AG08396 (cell line): ENCODE measurements around the gene VANGL2.

Experiments used
- DNase-seq: peaks from one replicate; pipeline ENCODE4 v3.0.0; 2012; ENCODE audit warnings: low spot score, mixed read lengths

Gene VANGL2

DNA sequence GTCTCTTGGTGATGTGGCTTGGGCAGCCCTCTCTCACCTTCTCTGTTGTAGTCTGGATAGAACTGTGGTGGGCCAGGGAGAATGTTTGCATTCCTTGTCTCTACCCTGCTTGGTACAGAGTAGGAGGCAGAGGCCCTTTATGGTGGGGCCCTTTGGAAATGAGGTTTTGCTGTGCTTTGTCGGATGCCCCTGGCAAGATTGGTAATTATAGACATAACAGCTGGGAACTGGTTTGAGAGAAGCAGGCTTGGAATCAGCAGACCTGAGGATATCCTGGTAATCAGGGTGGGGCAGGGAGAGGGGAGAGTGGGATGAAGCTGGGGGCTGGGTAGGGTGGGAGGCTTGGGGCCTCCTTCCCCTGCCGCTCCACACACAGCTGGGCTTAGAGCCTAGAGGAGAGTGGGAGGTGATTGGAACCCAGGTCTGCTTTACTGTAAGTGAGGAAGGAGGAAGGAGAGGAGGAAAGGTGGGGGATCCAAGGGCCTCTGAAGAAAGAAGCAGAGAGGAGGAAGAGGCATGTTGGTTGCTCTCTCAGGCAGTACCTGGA, 5.0 kb downstream of the VANGL2 start:
- no peak for DNase-seq

DNA sequence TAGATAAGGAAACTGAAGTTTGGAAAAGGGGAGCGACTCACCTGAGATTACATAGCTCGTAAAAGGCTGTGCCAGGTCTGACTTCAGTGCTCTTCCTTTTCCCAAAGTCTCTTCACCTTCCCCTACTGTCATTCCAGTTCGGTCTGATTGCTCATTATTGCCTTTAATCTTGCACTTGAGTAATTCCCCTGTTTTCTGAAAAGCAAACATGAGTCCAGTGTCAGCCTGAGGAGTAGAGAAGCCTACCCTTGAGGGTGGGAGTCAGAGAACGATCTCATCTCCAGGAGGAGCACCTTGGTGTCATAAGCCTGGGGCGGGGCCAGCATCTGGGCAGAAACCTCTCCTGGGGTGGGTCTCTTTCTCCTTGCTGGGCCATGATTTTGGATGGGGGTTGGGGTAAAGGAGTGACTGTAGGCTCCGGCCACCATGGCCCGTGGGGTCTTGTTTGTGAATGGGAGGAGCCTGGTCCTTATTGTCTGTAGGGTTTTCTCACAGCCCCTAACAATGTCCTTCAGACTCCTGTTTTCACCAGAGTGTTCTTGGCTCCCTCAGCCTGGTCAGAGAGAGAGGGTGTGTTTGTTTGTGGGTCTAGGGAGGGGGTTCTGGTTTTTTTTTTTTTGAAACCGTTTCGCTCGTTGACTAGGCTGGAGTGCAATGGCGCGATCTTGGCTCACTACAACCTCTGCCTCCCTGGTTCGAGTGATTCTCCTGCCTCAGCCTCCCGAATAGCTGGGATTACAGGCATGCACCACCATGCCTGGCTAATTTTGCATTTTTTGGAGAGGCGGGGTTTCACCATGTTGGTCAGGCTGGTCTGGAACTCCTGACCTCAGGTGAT, 6.0 kb downstream of the VANGL2 start:
- DNase-seq = no peak

DNA sequence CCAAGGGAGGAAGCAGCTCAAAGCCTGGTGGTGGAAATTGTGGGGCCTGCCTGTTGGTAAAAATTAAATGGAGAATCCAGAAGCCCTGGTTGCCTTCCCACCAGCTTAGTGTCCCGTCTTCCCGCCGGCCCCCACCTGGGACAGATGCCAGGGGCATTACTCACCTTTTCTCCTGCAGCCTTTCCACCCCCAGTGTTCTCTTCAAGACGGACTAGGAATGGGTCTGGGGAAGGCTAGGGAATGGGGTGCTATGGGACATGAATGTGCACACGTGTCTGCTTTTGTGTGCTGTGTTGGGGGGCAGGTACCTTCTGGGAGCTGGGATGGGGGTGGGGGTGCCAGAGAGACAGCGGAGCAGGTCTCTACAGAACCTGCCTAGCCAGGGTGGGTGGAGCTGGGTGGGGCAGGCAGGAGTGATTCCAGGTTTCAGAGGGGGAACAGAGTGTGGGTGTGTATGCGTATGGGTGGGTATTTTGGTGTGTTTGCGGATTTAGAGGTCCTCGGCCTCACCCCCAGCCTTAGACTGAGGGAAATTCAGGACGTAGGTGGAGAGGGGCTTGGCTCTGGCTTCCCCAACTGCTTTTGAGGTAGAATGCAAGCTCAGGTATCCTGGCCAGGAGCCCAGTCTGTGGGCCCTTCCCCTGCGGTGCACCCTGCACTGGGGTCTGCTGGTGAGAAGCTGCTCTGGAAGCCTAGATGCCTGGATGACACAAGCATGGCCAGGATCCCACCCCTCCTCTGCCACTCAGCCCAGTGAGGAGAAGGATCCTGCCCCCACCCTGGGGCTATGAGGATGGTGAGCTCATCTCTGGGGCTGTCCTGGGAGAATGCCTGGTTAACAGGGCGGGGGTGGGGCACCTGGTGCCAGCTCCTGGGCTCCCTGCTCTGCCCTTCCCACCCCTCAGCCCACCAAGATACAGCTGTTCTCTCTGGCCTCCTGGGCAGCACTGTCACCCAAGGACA, 7.8 kb downstream of the VANGL2 start:
- no peak for DNase-seq

DNA sequence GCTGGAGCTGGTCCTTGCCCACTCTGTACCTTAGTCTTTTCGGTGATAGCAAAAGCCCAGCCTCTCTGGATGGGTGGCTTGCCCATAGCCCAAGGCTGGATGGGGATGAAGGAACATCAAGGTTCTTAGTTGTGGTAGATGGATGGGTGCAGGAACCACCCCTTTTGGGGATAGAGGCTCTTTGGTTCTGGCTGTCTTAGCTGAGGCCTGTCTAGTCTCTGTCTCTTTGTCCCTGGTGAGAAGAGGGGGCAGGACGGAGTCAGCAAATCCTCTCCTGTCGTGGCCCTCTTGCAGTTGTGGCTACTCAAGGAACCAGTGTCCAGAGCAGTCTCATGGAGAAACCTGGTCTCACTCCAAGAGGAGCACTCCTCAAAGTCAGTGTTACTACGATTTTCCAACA, 8.5 kb downstream of the VANGL2 start:
- no peak for DNase-seq

DNA sequence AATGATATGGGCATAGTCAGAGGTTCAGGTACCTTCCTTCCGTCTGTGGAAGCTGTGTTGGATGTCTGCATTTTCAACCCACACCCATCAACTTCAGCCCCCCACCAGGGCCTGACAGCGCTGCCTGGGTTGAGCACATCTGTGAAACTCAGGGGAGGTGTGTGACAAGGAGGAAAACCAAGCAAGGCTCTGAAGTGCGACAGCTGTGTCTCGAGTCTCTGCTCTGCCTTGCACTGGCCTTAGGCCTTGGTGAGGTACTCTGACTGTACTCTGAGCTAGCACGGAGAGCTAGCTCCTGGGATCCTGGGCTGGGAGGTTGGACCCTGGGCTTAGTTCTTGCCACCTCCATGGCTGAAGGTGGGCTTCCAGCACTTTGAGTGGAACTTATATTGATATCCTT, 9.1 kb downstream of the VANGL2 start:
- no peak for DNase-seq

DNA sequence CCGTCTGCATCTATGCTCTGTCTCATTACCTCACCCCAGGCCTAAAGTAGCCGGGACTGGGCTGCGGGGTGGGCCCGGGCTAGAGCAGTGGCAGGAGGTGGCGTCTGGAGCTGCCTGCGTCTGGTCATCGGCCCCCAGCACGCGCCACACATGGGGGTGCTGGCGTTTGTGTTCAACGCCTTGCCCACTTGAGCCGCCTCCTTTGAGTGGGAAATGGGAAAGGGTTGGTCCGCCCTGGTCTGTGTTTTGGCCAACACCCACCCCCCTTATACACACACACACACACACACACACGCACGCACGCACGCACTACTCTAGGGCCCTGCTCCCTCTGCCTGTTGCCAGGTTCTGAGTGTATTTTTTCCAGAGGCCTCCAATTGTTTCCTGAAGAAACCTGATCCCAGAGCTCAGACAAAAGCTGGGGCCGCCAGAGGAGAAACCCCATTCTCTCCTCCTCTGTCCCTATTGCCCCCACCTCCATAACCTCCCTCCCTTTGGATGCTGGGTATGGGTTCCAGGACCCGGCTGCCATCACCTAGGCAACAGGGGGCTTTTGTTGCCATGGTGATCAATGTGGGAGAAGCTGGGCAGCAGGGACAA, 10.1 kb downstream of the VANGL2 start:
- no peak for DNase-seq

DNA sequence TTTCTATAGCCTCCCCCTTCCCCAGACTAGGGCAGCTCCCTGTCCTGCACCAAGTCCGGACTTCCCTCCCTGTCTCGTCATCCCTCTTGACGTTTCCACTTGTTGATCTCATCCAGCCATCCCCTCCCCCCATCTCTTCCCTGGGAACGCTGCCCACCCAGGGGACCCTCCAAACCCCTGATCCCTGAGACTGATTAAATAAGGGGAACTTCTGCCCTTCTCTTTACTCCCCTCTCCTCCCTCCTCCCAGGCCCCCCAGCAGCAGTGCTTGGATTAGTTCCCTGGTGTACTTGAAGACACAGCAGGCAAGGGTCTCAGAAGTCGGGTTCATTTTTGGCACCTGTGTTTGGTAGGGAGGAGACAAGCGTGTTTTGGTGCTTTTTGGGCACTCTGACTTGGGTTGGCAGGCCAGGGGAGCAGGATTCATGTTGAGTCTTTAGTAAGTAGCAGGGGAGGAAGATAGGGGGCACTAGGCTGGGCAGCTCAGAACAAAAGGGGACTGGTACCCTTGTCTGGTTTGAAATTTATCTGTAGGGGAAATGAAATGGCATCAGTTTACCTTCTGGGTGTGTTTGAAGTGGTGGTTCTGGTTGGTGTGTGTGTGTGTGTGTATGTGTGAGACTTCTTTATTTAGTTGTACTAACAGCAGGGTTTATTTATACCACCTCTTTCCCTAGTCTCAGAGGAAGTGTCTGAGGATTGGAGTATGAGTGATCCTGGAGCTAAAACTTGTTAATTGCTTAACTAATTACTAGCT, 11.1 kb downstream of the VANGL2 start:
- DNase-seq = no peak

DNA sequence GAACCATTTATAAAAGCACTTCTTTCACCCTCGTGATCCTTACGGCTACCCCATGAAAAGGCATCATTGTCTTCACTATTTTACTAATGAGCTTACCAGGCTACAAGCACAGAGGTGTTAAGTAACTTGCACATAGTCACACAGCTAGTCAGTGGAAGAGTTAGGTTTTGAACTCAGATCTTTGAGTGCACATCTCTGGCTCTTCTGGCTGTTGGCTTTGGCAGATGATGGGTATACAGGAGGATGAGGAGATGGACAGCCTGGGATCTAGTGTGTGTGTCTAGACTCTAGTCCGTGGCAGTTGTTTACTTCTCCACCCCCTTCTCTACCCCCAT, 11.6 kb downstream of the VANGL2 start:
- DNase-seq = no peak

DNA sequence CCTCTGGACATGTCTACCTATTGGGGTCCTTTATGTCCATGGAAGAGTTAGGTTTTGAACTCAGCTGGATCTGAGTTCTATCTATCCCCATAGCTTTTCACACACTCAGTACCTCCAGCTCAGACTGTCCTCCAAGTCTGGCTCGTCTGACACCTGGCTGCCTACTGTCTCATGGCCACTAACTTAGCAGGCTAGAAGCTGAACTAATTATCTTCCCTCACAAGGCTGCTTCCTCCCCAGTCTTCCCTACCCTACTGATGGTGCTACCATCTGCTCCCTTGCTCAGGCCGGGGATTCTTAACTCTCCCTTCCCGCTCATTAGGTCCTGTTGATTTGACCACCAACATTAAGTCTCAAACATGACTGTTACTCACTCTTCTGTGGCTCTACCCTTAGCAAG, 13.4 kb downstream of the VANGL2 start:
- no peak for DNase-seq

DNA sequence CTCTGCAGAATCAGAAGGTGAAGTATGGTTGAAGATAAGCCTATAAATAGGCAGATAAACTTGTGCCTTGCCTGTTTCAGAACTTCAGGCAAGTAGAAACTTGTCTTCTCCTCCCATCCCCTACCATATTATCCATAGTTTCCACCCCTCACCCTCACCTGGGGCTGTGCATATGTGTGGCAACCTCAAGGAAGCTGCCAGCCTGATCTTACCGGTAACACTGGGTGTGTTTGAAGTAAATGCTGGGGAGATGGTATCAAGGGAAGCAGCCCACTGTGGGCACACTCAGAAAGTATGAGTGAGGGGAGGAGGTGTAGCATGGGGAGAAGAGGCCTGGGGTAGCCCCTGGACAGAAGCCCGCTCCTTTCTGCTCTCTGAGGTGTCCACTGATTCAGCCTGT, 14.5 kb downstream of the VANGL2 start:
- no peak for DNase-seq

DNA sequence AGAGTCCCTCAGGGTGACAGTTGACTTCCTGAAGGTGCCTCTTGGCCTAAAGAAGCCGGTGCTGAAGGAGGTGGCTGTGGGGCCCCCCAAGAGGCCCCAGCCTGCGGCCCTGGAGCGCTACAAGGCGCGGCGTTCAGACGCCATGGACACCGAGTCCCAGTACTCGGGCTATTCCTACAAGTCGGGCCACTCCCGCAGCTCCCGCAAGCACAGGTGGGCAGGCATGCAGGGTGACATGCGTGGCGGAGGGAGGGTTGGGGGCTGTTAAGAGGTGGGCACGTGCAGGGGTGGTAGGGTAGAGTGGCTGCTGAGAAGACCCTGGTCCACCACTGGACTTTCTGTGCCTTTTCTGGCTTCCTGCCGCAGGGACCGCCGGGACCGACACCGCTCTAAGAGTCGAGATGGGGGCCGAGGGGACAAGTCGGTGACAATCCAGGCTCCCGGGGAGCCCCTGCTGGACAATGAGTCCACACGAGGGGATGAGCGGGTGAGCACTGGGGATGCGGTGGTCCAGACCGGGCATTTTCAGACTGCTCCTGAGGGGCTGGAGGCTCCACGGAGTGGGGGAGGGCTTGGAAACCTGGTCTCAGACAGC, 15.4 kb downstream of the VANGL2 start:
- DNase-seq = no peak

DNA sequence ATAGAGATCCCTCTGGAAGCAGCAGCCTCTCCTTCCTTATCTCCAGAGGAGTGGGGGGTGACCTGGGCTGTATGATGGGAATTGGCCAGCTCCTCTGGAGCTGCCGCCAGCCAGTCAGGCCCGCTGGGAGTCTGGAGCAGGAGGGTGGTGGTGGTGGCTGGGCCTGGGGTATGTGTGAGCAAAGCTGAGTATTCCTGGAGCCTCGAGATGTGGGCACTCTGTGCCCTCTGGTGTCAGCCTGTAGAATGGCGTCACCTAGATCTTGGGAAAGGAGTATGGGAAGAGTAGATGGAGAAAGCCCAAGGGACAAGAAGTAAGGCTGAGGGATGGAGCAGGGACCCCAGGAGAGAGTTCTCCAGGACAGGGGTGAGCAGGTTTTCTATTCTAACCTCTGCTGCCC, 16.0 kb downstream of the VANGL2 start:
- peak; percentile 69 for DNase-seq

DNA sequence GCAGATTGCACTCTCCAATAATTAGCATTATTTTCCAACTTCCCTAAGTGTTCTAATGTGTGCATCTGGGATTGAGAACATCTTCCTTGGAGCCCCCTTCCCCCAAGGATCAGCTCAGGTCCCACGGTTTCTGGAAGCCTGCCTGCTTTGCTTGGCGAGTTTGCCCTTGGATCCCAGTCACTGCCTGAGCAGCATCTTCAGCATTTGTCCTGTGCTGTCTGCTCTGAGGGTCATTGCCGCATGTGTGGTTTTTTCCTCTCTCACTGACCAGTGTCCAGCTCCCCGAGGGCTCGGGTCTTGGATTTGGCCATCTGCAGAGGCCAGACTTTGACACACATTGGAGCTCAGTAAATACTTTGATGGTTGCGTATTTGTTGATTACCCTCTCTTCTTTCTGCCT, 18.1 kb downstream of the VANGL2 start:
- DNase-seq = no peak

DNA sequence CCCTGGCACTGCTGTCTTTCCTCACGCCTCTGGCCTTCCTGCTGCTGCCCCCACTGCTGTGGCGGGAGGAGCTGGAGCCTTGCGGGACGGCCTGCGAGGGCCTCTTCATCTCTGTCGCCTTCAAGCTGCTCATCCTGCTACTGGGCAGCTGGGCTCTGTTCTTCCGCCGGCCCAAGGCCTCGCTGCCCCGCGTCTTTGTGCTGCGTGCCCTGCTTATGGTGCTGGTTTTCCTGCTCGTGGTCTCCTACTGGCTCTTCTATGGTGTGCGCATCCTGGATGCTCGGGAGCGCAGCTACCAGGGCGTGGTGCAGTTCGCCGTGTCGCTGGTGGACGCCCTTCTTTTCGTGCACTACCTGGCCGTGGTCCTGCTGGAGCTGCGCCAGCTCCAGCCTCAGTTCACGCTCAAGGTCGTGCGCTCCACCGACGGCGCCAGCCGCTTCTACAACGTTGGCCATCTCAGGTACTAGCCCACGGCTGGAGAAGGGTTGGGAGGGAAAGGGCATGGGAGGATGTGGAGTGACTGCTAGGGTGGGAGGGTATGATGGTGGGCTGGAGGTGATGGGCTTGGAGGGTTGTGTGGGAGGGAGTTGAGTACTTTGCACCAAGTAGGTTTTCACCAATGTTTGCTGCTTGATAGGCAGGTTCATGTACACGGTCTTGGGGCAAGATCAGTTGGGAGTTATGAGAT, 18.9 kb downstream of the VANGL2 start:
- no peak for DNase-seq

DNA sequence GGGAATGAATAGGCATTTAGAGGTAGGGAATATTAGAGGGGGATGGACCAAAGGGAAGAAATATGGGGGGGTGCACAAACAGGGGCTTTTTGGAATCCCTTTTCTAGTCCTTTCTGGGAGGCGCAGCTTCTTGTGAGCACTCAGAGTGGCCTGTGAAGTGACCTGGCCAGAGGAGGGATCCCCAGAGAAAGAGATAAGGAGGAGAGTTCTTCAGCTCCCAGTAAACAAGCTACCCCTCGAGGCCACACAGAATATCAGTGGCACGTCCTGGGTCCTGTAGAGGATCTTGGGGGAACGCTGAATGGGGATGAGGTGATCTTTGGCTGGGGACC, 19.4 kb downstream of the VANGL2 start:
- no peak for DNase-seq

DNA sequence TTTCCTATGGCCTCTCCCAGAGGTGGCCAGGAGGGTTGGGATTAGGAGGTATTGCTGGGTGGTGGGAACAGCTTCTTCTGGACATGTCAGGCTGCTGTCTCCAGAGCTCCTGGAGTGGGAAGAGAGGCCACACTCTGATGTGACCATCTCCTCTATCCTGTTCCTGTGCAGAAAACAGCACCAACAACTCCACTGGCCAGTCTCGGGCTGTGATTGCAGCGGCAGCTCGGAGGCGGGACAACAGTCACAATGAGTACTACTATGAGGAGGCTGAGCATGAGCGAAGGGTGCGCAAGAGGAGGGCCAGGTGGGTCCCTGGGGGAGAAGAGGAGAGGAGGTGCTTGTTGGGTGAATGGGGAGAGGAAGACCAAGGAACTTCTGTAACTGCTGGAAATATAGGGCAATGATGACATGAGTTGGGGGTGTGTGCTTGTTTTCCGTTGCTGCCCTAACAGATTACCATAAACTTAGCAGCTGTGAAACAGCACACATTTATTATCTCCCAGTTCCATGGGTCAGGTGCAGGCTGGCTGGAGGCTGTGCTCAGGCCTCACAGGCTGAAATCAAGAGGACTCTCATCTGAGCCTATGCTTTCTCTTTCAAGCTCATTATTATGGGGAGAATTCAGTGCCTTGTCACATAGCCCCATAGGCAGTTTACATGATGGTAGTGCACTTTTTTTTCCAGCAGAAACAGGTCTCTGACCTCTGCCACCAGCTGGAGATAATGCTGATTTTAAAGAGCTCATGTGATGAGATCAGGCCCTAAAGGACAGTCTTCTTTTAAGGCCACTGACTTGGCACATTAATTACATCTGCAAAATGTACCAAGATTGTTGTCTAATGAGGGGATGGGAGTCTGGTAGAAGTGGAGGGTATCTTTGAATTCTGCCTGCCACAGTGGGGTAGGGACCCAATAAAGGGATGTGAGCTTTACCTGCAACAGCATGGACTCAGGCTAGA, 20.8 kb downstream of the VANGL2 start:
- no peak for DNase-seq

DNA sequence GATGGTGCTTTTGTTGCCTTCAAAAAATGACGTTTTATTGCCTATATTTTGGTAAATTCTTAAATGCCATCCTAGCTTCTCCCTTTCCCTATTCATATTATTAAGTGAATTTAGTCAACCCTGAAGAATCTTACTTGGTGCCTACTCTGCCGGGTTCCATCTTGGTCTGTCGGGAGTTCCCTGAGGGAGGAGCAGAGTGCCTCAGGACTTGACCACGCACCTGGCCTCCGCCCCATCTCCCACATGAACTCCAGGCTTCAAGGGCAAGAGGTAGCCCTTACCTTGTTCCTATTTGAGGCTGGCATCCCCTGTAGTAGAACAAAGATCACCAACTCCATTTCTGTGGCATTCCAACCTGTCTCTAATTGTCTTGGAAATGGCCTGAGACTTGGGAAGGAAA, 21.5 kb downstream of the VANGL2 start:
- no peak for DNase-seq

DNA sequence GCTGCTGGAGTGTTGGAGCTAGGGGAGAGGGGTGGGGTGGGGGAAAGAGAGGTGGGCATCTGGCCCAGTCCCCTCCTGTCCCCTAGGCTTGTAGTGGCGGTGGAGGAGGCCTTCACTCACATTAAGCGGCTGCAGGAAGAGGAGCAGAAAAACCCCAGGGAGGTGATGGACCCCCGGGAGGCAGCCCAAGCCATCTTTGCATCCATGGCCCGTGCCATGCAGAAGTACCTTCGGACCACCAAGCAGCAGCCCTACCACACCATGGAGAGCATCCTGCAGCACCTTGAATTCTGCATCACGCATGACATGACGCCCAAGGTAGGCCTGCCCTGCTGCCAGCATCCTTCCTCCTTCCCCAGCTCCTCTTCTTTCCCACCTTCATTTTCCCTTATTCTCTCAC, 23.6 kb downstream of the VANGL2 start:
- DNase-seq = no peak

DNA sequence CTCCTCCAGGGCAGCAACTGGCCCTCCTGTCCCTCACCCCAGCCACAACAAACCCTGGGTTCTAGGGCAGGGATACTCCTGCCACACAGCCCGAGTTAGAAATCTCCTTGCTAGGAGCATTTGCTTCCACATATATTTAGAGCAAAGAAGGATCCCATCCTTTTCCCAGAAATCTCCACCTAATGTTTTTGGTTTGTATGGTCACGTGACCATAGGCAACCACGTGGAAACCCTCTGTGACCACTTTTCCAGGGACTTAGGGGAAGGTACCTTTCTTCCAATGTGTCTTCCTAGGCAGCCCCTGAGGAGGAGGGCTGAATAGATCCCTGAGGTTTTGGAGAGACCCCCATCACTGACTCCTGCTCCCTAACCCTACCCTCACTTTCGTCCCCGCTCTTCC, 25.5 kb downstream of the VANGL2 start:
- DNase-seq = no peak

DNA sequence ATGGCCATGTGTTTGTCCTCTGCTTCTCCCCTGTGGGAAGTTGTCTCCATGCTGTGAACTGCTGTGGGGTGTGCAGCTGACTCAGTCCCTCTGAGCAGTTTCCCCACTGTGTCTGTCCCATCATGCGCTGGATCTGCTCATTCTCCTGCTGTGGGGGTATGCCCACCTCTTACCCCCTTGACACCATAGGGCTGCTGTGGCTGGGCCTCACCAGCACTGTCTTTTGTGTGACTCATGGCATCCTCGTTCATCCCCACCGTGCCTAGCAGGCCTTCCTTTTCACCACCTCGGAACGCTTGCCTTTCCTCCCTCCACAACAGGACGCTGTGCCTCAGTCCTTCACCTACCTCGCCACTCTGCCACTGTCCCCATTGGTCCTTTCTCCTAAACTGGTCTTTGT, 27.3 kb downstream of the VANGL2 start:
- no peak for DNase-seq
